ENCODE data around the gene PLEKHG5.
A peak's percentile ranks its signal among the peaks of the same experiment; 100 is the strongest.

Gene PLEKHG5

GRCh38 chr1:6427441-6428390 is 63.8 kb downstream of the PLEKHG5 start:
- Histone ChIP-seq H3K27ac (ENCODE audit: low read depth, low read length) (no peak overlapping the region), H3K4me3 (ENCODE audit: low read length) (no peak overlapping the region), H3K79me1 (ENCODE audit: low read length) (no peaks in the 10 kb centered on the region), H2BK5ac (ENCODE audit: low read length) (no peak overlapping the region), H4K5ac (ENCODE audit: low read length) (no peak overlapping the region), H2BK120ac (ENCODE audit: low read depth, low read length) (no peak overlapping the region), H3K27me3 (ENCODE audit: insufficient read depth, low read length, poor library complexity) (peaks cover 22% of the 10 kb centered on the region), H4K8ac (ENCODE audit: low read depth, low read length) (no peak overlapping the region), H3K18ac (ENCODE audit: low read length) (no peak overlapping the region), H3K9ac (ENCODE audit: low read length) (no peak overlapping the region), H3K36me3 (ENCODE audit: control insufficient read depth, insufficient read depth, low read length) (no peaks in the 10 kb centered on the region), H3K4me1 (ENCODE audit: control insufficient read depth, low read depth, low read length) (no peaks in the 10 kb centered on the region), H2AK5ac (ENCODE audit: low read length) (no peak overlapping the region), H3K4me2 (ENCODE audit: low read length) (no peak overlapping the region), H2BK15ac (replicated peaks; ENCODE audit: low read depth) (no peak overlapping the region), H3K79me2 (ENCODE audit: control insufficient read depth, insufficient read depth, low read length) (no peaks in the 10 kb centered on the region), H3K4ac (ENCODE audit: low read depth, low read length) (no peak overlapping the region), H3K56ac (ENCODE audit: low read length) (no peak overlapping the region), H3K23ac (ENCODE audit: low read length) (no peak overlapping the region)
- no peak for DNase-seq
- no CpG with 5 or more reads among the region's 26 CpGs for WGBS (ENCODE audit: extremely low coverage, insufficient coverage, low lambda C conversion rate)

GRCh38 chr1:6426972-6427350 is 64.5 kb downstream of the PLEKHG5 start:
- Histone ChIP-seq H3K79me1 (ENCODE audit: low read length) (no peaks in the 10 kb centered on the region), H4K5ac (ENCODE audit: low read length) (no peak overlapping the region), H3K4ac (ENCODE audit: low read depth, low read length) (no peak overlapping the region), H3K27ac (ENCODE audit: low read depth, low read length) (no peak overlapping the region), H3K23ac (ENCODE audit: low read length) (no peak overlapping the region), H3K79me2 (ENCODE audit: control insufficient read depth, insufficient read depth, low read length) (no peaks in the 10 kb centered on the region), H3K18ac (ENCODE audit: low read length) (no peak overlapping the region), H3K4me1 (ENCODE audit: control insufficient read depth, low read depth, low read length) (no peaks in the 10 kb centered on the region), H3K4me2 (ENCODE audit: low read length) (no peak overlapping the region), H3K9ac (ENCODE audit: low read length) (no peak overlapping the region), H4K8ac (ENCODE audit: low read depth, low read length) (no peak overlapping the region), H3K56ac (ENCODE audit: low read length) (no peak overlapping the region), H3K4me3 (ENCODE audit: low read length) (no peak overlapping the region), H2AK5ac (ENCODE audit: low read length) (no peak overlapping the region), H2BK120ac (ENCODE audit: low read depth, low read length) (no peak overlapping the region), H3K36me3 (ENCODE audit: control insufficient read depth, insufficient read depth, low read length) (no peaks in the 10 kb centered on the region), H2BK15ac (replicated peaks; ENCODE audit: low read depth) (no peak overlapping the region), H2BK5ac (ENCODE audit: low read length) (no peak overlapping the region), H3K27me3 (ENCODE audit: insufficient read depth, low read length, poor library complexity) (peaks cover 23% of the 10 kb centered on the region)
- WGBS (ENCODE audit: extremely low coverage, insufficient coverage, low lambda C conversion rate): no CpG with 5 or more reads among the region's 10 CpGs
- no peak for DNase-seq

GRCh38 chr1:6426277-6426971 is 65.0 kb downstream of the PLEKHG5 start:
- Histone ChIP-seq H4K8ac (ENCODE audit: low read depth, low read length) (no peak overlapping the region), H3K4me2 (ENCODE audit: low read length) (no peak overlapping the region), H2BK15ac (replicated peaks; ENCODE audit: low read depth) (no peak overlapping the region), H3K4me1 (ENCODE audit: control insufficient read depth, low read depth, low read length) (no peaks in the 10 kb centered on the region), H2AK5ac (ENCODE audit: low read length) (no peak overlapping the region), H3K36me3 (ENCODE audit: control insufficient read depth, insufficient read depth, low read length) (no peaks in the 10 kb centered on the region), H3K4me3 (ENCODE audit: low read length) (no peak overlapping the region), H3K79me2 (ENCODE audit: control insufficient read depth, insufficient read depth, low read length) (no peaks in the 10 kb centered on the region), H3K27ac (ENCODE audit: low read depth, low read length) (no peak overlapping the region), H4K5ac (ENCODE audit: low read length) (no peak overlapping the region), H3K4ac (ENCODE audit: low read depth, low read length) (no peak overlapping the region), H2BK5ac (ENCODE audit: low read length) (no peak overlapping the region), H2BK120ac (ENCODE audit: low read depth, low read length) (no peak overlapping the region), H3K18ac (ENCODE audit: low read length) (no peak overlapping the region), H3K27me3 (ENCODE audit: insufficient read depth, low read length, poor library complexity) (peaks cover 27% of the 10 kb centered on the region), H3K56ac (ENCODE audit: low read length) (no peak overlapping the region), H3K79me1 (ENCODE audit: low read length) (no peaks in the 10 kb centered on the region), H3K23ac (ENCODE audit: low read length) (no peak overlapping the region), H3K9ac (ENCODE audit: low read length) (no peak overlapping the region)
- DNase-seq: no peak
- no CpG with 5 or more reads among the region's 9 CpGs for WGBS (ENCODE audit: extremely low coverage, insufficient coverage, low lambda C conversion rate)

GRCh38 chr1:6425658-6426057 is 65.8 kb downstream of the PLEKHG5 start:
- no peak overlapping the region for H3K4me3 ChIP-seq (ENCODE audit: low read length)
- H4K8ac ChIP-seq (ENCODE audit: low read depth, low read length): no peak overlapping the region
- peaks cover 35% of the 10 kb centered on the region for H3K27me3 ChIP-seq (ENCODE audit: insufficient read depth, low read length, poor library complexity)
- H3K79me2 ChIP-seq (ENCODE audit: control insufficient read depth, insufficient read depth, low read length): no peaks in the 10 kb centered on the region
- WGBS (ENCODE audit: extremely low coverage, insufficient coverage, low lambda C conversion rate): no CpG with 5 or more reads among the region's 6 CpGs
- H3K4ac ChIP-seq (ENCODE audit: low read depth, low read length): no peak overlapping the region
- H3K9ac ChIP-seq (ENCODE audit: low read length): no peak overlapping the region
- H2BK5ac ChIP-seq (ENCODE audit: low read length): no peak overlapping the region
- no peak overlapping the region for H3K56ac ChIP-seq (ENCODE audit: low read length)
- no peak for DNase-seq
- no peaks in the 10 kb centered on the region for H3K4me1 ChIP-seq (ENCODE audit: control insufficient read depth, low read depth, low read length)
- no peak overlapping the region for H3K18ac ChIP-seq (ENCODE audit: low read length)
- no peaks in the 10 kb centered on the region for H3K36me3 ChIP-seq (ENCODE audit: control insufficient read depth, insufficient read depth, low read length)
- no peak overlapping the region for H2AK5ac ChIP-seq (ENCODE audit: low read length)
- no peak overlapping the region for H3K4me2 ChIP-seq (ENCODE audit: low read length)
- H2BK120ac ChIP-seq (ENCODE audit: low read depth, low read length): no peak overlapping the region
- H3K79me1 ChIP-seq (ENCODE audit: low read length): no peaks in the 10 kb centered on the region
- H2BK15ac ChIP-seq (replicated peaks; ENCODE audit: low read depth): no peak overlapping the region
- no peak overlapping the region for H3K27ac ChIP-seq (ENCODE audit: low read depth, low read length)
- no peak overlapping the region for H4K5ac ChIP-seq (ENCODE audit: low read length)
- no peak overlapping the region for H3K23ac ChIP-seq (ENCODE audit: low read length)

- no peak within 1 kb of the TSS for H3K4ac ChIP-seq (ENCODE audit: low read depth, low read length)
- no peak within 1 kb of the TSS for H2BK120ac ChIP-seq (ENCODE audit: low read depth, low read length)
- H2BK5ac ChIP-seq (ENCODE audit: low read length): no peak within 1 kb of the TSS
- no peaks in the 10 kb centered on the region for H3K79me1 ChIP-seq (ENCODE audit: low read length)
- H3K4me3 ChIP-seq (ENCODE audit: low read length): no peak within 1 kb of the TSS
- H3K79me2 ChIP-seq (ENCODE audit: control insufficient read depth, insufficient read depth, low read length): no peaks in the 10 kb centered on the region
- WGBS (ENCODE audit: extremely low coverage, insufficient coverage, low lambda C conversion rate): no CpG with 5 or more reads among the region's 99 CpGs
- no peak within 1 kb of the TSS for H3K18ac ChIP-seq (ENCODE audit: low read length)
- no peaks in the 10 kb centered on the region for H3K36me3 ChIP-seq (ENCODE audit: control insufficient read depth, insufficient read depth, low read length)
- H2BK15ac ChIP-seq (replicated peaks; ENCODE audit: low read depth): no peak within 1 kb of the TSS
- no peak within 1 kb of the TSS for H2AK5ac ChIP-seq (ENCODE audit: low read length)
- peak within 1 kb of the TSS; percentile 66 for H3K23ac ChIP-seq (ENCODE audit: low read length)
- H3K27ac ChIP-seq (ENCODE audit: low read depth, low read length): no peak within 1 kb of the TSS
- H3K4me1 ChIP-seq (ENCODE audit: control insufficient read depth, low read depth, low read length): no peaks in the 10 kb centered on the region
- no peak for DNase-seq
- H3K27me3 ChIP-seq (ENCODE audit: insufficient read depth, low read length, poor library complexity): peaks cover 42% of the 10 kb centered on the region
- H4K5ac ChIP-seq (ENCODE audit: low read length): no peak within 1 kb of the TSS
- no peak within 1 kb of the TSS for H4K8ac ChIP-seq (ENCODE audit: low read depth, low read length)
- no peak within 1 kb of the TSS for H3K56ac ChIP-seq (ENCODE audit: low read length)
- no peak within 1 kb of the TSS for H3K9ac ChIP-seq (ENCODE audit: low read length)
- no peak within 1 kb of the TSS for H3K4me2 ChIP-seq (ENCODE audit: low read length)
Measured at GRCh38 chr1:6424619-6425593, 66.6 kb downstream of the PLEKHG5 start, which contains the start of gene ESPN. Gene ESPN, plus strand, starts transcription at chr1:6424776. Its CDS starts 180 bp downstream, at chr1:6424956.

All from mesendoderm (in vitro differentiated cells).